ENCODE data around the gene PFKFB3.
"Not testable (repeated sequence)": the region's sequence is repeated elsewhere in the genome, so short reads cannot be mapped to it uniquely, and the experiment has no call there.

The PFKFB3 gene

DNA sequence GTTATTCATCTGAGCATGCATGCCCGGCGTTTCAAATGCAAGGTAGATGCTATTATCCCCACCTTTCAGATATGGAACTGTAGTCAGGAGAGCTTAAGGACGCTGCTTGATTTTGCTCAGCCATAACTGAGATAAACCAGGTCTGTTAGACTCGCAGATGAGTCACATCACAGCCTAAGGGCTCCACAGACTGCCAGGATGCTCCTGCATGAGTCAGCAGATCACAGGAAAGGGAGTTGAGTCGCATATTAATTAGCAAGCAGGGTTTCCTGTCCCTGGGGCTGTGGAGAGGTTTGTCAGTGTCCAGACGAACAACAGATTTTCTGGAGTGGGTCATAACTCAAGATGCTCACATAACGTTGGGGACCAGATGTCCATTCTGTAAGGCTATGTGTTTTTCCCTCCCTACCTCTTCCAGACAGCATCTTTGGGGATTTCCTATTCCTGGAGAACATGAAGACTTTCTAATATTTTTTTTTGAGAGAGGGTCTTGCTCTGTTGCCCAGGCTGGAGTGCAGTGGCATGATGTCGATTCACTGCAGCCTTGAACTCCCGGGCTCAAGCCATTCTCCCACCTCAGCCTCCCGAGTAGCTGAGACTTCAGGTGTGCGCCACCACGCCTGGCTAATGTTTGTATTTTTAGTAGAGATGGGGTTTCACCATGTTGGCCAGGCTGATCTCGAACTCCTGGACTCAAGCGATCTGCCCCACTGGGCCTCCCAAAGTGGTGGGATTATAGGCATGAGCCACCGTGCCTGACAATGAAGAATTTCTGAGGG lies 36.7 kb downstream of the PFKFB3 start:
- no peak for DNase-seq

DNA sequence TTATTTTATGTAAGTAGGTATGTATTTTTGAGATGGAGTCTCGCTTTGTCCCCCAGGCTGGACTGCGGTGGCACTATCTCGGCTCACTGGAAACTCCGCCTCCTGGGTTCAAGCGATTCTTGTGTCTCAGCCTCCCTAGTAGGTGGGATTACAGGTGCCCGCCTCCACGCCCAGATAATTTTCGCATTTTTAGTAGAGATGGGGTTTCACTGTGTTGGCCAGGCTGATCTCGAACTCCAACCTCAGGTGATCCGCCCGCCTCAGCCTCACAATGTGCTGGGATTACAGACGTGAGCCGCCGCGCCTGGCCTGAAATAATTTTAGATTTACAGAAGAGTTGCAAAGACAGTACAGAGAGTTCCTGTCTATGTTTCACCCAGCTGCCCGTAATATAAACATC lies 37.5 kb downstream of the PFKFB3 start:
- DNase-seq, result no peak

DNA sequence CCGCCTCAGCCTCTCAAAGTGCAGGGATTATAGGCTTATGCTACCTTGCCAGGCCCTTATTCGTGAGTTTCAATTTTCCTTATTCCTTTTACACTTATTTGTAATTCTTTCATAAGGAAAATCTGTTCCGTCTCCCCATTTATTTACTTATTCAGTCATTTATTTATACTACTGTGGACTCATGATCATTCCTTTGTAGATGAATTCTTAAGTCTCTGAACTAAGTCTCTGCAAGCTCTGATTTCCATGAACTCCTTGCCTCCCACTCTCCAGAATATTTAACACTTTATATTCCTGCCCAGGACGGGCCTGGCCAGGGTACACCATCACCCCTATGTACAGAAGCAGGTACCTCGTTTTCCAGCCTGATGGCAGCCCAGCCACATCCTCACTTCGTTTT lies 39.4 kb downstream of the PFKFB3 start:
- DNase-seq, result no peak

DNA sequence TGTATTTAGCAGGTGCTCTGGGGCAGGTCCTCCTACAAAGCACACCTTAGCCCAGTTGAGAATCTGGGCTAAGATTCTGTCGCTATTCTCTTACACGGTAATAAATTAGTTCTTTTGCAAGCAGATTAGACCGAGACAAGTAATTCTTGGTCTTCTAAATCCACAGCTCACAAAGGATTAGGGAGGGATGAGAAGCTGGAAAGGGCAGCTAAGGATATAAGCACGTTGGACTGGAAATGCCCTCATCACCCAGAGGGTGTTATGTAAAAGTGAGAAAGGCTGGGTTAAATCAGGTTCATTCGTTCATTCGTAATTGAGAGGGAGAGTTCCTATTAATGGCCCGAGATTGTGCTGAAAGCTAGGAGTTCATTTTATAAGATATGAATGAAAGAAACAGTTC lies 41.8 kb downstream of the PFKFB3 start:
- DNase-seq, result no peak

DNA sequence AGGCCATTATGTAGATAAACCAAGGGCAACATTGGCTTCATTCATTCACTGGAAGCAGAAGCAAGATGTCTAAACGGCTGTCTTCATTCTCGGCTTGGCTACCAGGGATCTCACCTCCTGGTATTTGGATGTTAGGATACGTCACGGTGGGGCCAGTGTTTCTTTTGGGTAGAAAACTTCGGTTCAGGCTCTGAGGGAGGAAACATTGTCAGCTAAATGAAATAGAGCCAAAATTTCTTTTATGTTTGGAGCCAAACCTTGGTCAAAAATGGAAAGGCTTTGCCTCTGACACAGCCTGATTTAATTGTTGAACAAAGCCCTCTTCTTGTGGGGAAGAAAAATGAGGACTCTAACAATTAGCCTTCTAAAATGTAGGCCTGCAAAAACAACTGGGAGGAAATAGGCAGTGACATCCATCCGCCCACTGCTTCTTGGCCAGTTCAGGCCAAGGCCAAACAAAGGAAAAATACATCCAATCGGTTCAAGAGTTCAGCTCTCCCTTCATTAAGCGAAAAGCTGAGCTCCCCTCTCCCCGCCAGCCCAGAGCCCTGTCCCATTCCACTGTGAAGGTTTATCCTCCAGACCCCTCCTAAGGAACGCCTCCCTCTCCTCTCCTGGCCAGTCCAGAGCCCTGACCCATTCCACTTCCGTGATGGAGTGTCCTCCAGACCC lies 44.4 kb downstream of the PFKFB3 start:
- DNase-seq, result no peak

DNA sequence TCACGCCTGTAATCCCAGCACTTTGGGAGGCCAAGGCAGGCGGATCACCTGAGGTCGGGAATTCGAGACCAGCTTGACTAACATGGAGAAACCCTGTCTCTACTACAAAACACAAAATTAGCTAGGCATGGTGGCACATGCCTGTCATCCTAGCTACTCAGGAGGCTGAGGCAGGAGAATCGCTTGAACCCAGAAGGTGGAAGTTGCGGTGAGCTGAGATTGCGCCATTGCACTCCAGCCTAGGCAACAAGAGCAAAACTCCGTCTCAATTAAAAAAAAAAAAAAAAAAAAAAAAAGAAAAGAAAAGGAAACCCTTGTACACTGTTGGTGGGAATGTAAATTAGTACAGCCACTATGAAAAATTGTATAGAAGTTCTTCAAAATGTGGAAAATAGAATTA lies 46.2 kb downstream of the PFKFB3 start:
- DNase-seq, result not testable (repeated sequence)

DNA sequence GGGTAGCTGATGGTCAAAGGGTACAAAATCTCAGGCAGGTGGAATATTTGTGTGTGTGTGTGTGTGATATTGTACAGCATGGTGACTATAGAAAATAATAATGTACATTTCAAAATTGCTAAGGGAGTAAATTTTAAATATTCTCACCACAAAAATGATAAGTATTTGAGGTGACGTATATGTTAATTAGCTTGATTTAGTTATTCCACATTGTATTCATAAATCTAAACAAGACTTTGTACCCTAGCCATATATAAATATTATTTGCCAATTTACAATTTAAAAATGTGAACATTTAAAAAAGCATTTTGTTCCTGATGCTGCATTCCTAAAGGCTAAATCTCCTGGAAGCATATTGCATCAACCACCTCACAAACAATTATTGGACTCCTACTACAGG lies 47.0 kb downstream of the PFKFB3 start:
- DNase-seq, result no peak

DNA sequence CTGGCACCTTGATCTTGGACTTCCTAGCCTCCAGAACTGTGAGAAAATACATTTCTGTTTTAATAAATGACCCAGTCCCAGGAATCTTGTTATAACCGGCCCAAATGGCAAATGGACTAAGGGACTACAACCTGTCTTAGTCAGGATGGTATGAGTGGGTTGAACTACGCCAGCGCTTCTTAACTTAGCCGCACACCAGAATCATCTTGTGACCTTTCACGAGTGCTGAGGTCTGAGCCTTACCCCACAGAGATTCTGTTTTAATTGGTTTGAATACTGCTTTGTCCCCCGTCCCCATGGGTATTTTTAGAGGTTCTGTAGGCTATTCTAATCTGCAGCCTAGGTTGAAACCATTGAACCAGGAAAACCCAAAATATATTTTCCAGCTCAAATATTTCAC lies 48.0 kb downstream of the PFKFB3 start:
- no peak for DNase-seq

DNA sequence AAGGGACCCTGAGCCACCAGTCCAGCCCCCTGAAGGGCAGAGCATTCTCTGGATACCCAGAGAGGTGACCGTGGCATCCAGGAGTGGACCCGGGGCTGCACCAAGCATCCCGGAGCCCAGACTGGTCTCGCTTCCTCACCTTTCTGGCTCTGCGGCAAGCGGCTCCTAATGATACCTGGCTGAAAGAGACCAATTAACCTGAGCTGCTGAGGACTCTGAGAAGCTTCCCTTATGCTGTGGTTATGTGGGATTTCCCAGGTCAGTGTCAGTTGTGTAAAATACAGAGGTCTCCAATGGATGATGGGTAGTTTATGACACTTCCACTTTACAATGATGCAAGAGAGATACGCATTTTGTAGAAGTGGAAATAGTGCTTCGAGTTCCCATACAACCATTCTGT lies 51.5 kb downstream of the PFKFB3 start:
- DNase-seq, result no peak

DNA sequence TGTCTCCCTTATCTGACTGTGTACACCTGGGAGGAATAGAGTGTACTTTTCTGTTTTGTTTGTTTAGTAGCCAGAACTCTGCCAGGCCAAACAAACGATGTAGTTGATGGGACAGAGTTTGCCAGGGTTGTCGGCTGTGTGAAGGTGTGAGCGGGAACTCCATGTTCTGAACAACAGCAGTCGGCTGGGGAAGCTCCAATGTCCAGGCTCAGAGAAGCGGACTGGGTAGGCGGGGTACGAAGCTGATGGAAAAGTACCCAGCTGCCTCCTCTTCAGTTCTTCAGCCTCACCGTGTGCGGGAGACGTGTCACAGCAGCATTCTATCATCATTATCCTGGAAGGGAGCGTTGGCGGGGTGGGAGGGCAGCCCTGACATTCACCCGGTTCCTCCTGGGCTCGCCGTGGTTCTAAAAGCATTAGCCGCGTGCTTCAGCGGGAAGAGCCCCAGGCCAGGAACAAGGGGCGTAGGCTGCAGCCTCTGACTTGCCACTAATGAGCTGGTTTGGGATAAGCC lies 52.9 kb downstream of the PFKFB3 start:
- DNase-seq, result no peak

DNA sequence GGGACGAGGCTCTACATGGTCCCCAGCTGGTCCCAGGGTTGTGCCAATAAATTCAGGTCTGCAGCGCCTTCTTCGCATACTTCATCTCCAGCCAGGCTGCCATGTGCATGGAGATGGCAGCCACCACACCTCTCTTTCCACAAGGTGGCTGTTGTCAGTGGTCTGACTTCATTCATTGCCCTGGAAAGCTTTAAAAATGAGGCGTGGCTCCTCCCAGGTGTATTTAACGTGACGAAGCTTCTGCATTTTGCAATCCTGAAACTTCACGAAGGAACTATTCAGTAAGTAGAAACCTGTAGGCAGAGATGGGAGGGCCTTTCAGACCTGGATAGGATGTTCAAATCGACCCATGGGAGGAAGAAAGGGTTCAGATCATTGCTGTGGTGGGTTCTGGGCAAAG lies 53.7 kb downstream of the PFKFB3 start:
- DNase-seq, result no peak

DNA sequence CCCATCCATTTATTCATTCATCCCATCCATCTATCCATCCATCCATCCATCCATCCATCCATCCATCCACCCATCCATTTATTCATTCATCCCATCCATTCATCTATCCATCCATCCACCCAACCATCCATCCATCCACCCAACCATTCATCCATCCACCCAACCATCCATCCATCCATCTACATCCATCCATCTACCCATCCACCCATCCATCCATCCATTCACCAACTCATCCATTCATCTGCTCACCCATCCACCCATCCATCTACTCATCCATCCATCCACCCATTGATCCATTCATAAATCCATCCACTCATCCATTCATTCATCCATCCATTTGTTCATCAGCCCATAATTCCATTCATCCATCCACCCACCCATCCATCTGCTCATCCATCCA lies 56.4 kb downstream of the PFKFB3 start:
- no peak for DNase-seq

DNA sequence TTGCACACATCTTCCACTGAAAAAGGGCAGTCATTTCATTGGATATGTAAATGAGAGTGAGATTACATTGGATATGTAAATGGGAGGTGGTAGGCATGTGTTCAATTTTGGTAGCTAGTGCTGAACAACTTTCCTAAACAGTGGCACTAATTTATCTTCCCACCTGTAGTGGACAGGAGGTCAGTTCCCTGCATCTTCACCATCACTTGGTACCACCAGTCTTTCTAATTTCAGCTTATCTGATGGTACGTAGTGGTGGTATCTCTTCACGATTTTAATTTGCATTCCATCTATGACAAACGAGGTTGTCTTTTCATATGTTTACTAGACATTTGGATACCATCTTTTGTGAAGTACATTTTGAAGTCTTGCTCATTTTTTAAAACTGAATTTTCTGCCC lies 58.1 kb downstream of the PFKFB3 start:
- DNase-seq, result no peak

DNA sequence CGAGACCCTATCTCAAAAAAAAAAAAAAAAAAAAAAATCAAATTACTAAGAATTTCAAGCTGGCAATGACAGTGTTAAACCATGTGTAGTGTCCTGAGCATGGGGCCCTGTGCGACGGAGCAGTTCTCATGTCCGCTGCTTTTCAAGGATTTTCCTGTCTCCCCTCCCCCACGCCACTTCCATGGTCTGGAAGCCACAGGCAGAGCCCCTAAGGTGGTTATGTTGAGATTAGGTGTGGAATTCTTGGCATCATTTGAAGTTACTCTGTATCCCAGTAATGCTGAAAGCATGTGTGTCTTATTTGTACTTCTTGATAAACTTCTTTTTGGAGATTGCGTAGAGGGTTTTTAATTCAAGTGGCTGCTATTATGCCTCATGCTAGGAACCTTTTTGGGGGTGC lies 65.2 kb downstream of the PFKFB3 start:
- DNase-seq, result no peak

DNA sequence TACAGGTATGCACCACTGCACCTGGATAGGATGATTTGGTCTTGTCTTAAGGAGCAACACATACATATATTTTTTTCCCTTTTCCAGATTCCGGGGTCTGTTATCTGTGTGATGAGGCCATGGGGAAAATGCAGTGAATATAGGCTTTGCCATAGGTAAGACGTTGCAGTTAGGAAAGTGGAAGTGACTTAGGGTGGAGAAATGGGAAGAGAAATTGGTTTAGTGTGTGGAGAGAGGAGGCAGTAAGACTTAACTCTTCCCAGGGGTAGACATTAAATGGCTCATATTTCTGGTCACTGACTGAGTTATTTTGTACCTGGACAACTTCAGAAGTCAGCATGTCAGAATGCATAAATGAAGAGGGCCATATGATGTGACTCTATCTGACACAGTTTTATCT lies 66.7 kb downstream of the PFKFB3 start:
- no peak for DNase-seq

DNA sequence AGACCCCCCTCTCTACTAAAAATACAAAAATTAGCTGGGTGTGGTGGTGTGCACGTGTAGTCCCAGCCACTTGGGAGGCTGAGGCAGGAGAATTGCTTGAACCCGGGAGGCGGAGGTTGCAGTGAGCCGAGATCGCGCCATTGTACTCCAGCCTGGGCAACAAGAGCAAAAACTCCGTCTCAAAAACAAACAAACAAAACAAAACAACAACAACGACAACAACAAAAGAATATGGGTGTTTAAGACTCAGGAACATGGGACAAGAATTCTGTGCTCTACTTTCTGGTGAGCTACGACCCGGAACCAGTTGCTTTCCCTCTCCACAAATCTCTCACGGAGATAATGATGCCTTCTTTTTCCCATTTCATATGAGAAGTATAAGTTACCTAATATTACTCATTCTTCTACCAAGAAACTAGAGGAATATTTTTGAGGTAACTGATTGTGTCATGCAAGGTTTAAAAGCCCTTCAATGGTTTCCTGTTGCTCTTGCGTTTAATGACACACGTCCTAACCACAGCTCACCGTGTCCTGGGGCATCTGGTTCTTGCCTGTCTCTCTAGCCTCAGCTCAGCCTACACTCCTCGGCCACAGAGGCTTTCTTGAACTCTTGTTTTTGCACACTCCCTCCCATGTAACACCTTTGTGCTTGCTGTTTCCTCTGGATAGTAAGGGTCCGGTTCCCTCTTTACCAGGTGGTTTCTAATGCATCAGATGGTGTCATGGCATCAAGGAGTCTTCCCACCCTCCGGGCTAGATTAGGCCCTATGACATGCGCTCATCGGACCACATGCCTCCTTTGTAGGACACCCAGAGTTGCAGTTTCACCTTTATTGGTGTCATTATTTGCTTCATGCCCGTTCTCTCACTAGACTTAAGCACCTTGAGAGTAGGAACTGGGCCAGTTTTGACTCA lies 67.5 kb downstream of the PFKFB3 start:
- DNase-seq, result no peak

DNA sequence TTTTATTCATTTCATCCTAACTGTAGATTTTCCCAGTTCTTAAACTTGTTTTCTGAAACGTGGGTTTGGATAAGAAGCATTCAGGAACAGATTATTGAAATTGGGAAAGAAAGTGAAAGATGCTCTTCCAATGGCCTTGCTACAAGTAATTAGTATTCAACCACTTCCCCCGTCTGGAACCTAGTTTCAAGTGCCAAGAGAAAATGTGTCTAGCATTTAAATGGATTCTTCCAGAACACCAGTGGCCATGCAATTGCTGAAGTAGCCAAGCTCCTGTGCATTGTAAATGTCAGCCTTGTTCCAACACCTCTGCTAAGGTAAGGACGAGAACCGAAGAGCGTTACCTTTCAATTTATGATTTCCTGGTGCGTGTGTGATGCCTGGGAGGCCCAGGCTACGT lies 68.2 kb downstream of the PFKFB3 start:
- DNase-seq, result no peak

DNA sequence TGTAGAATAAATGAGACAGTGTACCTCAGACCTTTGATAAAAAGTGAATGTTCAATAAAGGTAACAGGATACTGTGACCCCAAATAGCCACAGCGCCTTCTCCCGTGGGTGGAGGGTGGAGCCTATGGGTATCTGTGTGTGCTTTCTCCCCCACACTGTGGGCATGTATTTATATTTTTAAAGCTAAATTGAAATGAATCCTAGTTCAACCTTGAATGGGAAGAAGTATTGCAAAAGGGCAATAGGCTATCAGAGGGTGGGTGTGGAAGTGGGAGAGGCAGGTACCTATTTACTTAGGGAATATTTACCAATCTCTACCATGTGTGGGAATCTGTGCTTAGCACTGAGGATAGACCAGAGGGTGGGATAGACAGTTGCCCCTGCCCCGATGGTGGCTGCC lies 68.9 kb downstream of the PFKFB3 start:
- DNase-seq, result no peak

DNA sequence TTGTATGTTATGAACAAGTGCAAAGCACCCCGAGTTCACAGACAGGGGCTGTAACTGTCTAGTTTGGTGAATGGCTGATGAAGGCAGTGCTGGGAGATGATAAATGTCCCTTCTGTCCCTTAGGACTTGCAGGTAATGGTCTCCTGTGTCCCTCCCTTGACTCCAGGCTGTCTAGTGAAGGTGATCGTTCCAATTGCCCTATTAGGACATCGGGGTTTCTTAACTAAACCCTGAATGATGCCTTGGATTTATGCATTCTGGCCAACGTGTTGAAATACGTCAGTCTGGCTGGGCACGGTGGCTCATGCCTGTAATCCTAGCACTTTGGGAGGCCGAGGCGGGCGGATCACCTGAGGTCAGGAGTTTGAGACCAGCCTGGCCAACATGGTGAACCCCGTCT lies 69.4 kb downstream of the PFKFB3 start:
- DNase-seq, result no peak

DNA sequence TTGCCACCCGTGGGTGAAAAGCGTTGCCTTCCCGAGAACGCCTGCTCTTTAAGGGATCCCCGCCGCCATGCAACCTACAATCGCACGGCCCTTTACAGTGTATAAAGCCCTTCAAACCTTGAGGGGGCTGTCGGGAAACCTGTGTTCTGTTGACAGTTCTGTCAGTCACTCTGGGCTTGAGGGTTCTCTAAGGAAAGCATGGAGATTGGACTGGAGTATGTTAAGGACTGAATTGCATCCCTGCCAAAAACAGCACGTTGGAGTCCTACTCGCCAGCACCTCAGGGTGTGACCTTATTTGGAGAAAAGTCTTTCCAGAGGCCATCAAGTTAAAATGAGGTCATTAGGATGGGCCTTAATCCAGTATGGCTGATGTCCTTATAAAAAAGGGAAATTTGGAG lies 70.6 kb downstream of the PFKFB3 start:
- DNase-seq, result no peak

DNA sequence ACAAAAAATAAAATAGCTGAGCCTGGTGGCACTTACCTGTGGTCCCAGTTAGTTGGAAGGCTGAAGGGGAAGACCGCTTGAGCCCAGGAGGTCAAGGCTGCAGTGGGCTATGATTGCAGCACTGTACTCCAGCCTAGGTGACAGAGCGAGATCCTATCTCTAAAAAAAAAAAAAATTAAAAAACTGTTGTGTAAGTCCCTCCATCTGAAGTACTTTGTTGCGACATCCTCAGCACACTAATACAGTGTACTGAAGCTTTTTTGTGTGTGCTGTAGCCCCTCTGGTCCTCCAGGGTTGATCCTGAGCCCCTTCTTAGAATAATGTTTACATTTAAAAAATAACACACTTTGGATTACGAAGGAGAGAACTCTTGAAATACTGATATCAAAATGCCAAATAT lies 71.3 kb downstream of the PFKFB3 start:
- no peak for DNase-seq

DNA sequence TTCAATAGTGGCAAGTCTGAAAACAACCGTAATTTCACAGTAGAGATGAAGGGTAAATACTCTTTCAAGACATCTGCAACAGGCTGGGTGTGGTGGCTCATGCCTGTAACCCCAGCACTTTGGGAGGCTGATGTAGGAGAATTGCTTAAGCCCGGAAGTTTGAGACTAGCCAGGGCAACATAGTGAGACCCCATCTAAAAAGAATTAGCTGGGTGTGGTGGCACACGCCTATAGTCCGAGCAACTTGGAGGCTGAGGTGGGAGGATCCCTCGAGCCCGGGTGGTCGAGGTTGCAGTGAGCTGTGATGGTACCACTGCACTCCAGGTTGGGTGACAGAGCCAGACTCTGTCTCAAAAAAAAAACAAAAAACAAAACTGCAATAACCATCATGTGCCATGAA lies 71.8 kb downstream of the PFKFB3 start:
- DNase-seq, result no peak

All from NCI-H2081 treated with DMSO at 0.1 percent for 48 hours (cell line).